KMS-11 (cell line): Measurements from ENCODE around the gene TMEM51.

ENCODE experiments used
- H2AFZ ChIP-seq: fragments of 200-600 bp; sonication (generic); 2 replicates; pipeline ENCODE4 v1.6.1; 2016; ENCODE audit warnings: antibody characterized with exemption, mixed run types, low read depth
- H3K27ac ChIP-seq: fragments of 200-600 bp; sonication (generic); 2 replicates; pipeline ENCODE4 v1.6.1; 2016; ENCODE audit warnings: mild to moderate bottlenecking, mixed run types
- H3K27me3 ChIP-seq: fragments of 200-600 bp; sonication (generic); 2 replicates; pipeline ENCODE4 v1.6.1; 2017; ENCODE audit warnings: mild to moderate bottlenecking, low read depth, mixed run types, moderate library complexity; ENCODE audit not compliant: insufficient read depth
- H3K36me3 ChIP-seq: fragments of 200-600 bp; sonication (generic); 2 replicates; pipeline ENCODE4 v1.6.1; 2017; ENCODE audit warnings: mild to moderate bottlenecking, mixed run types; ENCODE audit not compliant: insufficient read depth
- H3K4me1 ChIP-seq: fragments of 200-600 bp; sonication (generic); 2 replicates; pipeline ENCODE4 v1.6.1; 2016; ENCODE audit warnings: mild to moderate bottlenecking, low read depth, mixed run types; ENCODE audit not compliant: poor library complexity, severe bottlenecking
- H3K4me2 ChIP-seq: fragments of 200-600 bp; sonication (generic); 2 replicates; pipeline ENCODE4 v1.7.0; 2016; ENCODE audit warnings: mild to moderate bottlenecking, mixed run types
- H3K4me3 ChIP-seq: fragments of 200-600 bp; sonication (generic); IDR thresholded peaks from 2 replicates; pipeline ENCODE4 v1.6.1; 2017; ENCODE audit warnings: low read depth, low read length, mixed read lengths; ENCODE audit not compliant: insufficient read depth
- H3K79me2 ChIP-seq: fragments of 200-600 bp; sonication (generic); 2 replicates; pipeline ENCODE4 v1.6.1; 2016; ENCODE audit warnings: low read depth, mixed run types; ENCODE audit not compliant: insufficient read depth
- H3K9ac ChIP-seq: fragments of 200-600 bp; sonication (generic); 2 replicates; pipeline ENCODE4 v1.6.1; 2016; ENCODE audit warnings: mild to moderate bottlenecking, mixed run types
- H4K20me1 ChIP-seq: fragments of 200-600 bp; sonication (generic); 2 replicates; pipeline ENCODE4 v1.6.1; 2016; ENCODE audit warnings: mild to moderate bottlenecking, mixed run types; ENCODE audit not compliant: insufficient read depth
- TF ChIP-seq, protein P1 (sequence below): fragments of 200-600 bp; sonication (generic); conservative IDR thresholded peaks from 2 replicates; pipeline ENCODE4 v1.6.1; 2017; ENCODE audit warnings: low read depth, mild to moderate bottlenecking, antibody characterized with exemption, low read length, moderate library complexity, mixed read lengths

TMEM51 gene

DNA sequence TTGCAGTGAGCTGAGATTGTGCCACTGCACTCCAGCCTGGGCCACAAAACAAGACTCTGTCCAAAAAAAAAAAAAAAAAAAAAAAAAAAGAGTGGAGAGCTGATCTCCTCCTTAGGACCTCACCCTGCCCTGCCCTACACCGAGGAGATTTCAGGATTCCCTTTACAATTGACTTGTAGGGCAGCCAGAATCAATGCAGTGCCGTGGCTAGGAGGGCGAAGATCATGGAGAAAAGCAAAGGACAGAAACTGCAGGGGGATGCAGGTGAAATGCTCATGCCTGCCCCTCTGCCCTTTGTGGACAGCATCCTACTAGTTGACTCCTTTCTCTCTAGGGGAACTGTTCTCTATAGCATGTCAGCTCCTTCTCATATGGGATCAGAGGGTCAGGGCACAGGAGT is 103.0 kb downstream of the TMEM51 start:
- no peaks in the 10 kb centered on the region for H3K36me3 ChIP-seq
- no peak overlapping the region for H3K9ac ChIP-seq
- H4K20me1 ChIP-seq: no peaks in the 10 kb centered on the region
- no peaks in the 10 kb centered on the region for H3K27me3 ChIP-seq
- H3K27ac ChIP-seq: no peak overlapping the region
- peaks cover 10% of the 10 kb centered on the region for H3K4me1 ChIP-seq
- no peaks in the 10 kb centered on the region; the same call in 1 of the 2 replicates for H3K79me2 ChIP-seq
- H3K4me2 ChIP-seq: no peak overlapping the region
- no peak overlapping the region for H3K4me3 ChIP-seq
- H2AFZ ChIP-seq: no peak overlapping the region
- TF ChIP-seq, protein P1, sequence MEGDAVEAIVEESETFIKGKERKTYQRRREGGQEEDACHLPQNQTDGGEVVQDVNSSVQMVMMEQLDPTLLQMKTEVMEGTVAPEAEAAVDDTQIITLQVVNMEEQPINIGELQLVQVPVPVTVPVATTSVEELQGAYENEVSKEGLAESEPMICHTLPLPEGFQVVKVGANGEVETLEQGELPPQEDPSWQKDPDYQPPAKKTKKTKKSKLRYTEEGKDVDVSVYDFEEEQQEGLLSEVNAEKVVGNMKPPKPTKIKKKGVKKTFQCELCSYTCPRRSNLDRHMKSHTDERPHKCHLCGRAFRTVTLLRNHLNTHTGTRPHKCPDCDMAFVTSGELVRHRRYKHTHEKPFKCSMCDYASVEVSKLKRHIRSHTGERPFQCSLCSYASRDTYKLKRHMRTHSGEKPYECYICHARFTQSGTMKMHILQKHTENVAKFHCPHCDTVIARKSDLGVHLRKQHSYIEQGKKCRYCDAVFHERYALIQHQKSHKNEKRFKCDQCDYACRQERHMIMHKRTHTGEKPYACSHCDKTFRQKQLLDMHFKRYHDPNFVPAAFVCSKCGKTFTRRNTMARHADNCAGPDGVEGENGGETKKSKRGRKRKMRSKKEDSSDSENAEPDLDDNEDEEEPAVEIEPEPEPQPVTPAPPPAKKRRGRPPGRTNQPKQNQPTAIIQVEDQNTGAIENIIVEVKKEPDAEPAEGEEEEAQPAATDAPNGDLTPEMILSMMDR: no peak

DNA sequence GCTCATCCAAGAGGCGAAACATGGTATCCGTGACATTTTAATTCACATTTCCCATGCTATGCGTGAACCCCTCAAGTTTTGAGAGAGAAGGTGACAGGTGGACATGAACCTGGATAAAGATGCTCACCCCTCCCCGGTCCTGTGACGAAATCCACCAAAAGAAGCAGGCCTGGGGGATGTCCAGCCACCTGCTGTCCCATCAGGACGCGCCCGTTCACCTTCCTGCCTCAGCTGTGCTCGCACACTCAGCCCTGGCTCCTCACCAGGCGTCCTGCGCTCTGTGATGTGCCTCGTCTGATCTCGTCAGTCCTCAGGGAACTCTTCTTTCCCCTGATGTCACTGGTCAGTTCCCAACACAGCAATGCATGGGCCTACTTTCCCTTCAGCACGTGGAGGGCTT is 103.8 kb downstream of the TMEM51 start:
- no peak overlapping the region for H3K9ac ChIP-seq
- H3K4me1 ChIP-seq: peaks cover 10% of the 10 kb centered on the region
- no peak overlapping the region for H2AFZ ChIP-seq
- H3K27ac ChIP-seq: no peak overlapping the region
- no peaks in the 10 kb centered on the region for H3K27me3 ChIP-seq
- no peak overlapping the region for H3K4me3 ChIP-seq
- no peaks in the 10 kb centered on the region; the same call in 1 of the 2 replicates for H3K79me2 ChIP-seq
- no peaks in the 10 kb centered on the region for H4K20me1 ChIP-seq
- no peaks in the 10 kb centered on the region for H3K36me3 ChIP-seq
- no peak overlapping the region for H3K4me2 ChIP-seq
- TF ChIP-seq, protein P1: no peak

DNA sequence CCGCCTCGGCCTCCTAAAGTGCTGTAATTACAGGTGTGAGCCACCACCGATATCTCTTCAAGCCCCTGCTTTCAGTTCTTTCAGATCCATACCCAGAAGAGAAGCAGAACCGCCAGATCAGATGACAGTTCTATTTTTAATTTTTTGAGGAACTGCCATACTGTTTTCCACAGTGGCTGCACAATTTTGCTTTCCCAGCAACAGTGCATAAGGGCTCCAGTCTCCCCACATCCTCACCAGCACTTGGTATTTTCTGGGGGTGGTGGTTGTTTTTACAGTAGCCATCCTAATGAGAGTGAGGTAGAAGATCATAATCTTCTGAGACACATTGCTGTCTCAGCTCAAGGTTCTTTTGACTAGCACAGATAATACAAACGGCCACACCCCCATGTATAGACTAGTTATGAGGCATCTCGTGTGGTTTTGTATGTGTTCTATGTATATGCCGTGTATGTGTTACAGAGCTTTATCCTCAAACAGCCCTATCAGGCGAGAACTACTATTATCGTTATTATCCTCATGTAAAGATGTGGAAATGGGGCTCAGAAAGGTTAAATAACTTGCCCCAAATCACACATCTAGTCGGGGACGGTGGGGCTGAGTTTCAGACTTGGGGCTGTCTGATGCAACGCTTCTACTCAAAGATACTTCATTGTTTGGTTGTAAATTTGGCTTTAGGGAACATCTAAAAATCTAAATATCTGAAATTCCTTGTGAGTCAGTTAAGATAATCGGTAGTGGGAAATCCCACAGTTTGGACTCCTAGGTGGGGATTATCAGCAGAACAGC is 105.5 kb downstream of the TMEM51 start:
- no peak overlapping the region for H3K4me2 ChIP-seq
- no peaks in the 10 kb centered on the region for H3K36me3 ChIP-seq
- H3K27ac ChIP-seq: no peak overlapping the region
- no peaks in the 10 kb centered on the region for H4K20me1 ChIP-seq
- H3K9ac ChIP-seq: no peak overlapping the region
- TF ChIP-seq, protein P1: no peak
- H3K27me3 ChIP-seq: no peaks in the 10 kb centered on the region
- H2AFZ ChIP-seq: no peak overlapping the region
- H3K4me1 ChIP-seq: peaks cover 10% of the 10 kb centered on the region
- H3K79me2 ChIP-seq: no peaks in the 10 kb centered on the region; the same call in 1 of the 2 replicates
- no peak overlapping the region for H3K4me3 ChIP-seq

DNA sequence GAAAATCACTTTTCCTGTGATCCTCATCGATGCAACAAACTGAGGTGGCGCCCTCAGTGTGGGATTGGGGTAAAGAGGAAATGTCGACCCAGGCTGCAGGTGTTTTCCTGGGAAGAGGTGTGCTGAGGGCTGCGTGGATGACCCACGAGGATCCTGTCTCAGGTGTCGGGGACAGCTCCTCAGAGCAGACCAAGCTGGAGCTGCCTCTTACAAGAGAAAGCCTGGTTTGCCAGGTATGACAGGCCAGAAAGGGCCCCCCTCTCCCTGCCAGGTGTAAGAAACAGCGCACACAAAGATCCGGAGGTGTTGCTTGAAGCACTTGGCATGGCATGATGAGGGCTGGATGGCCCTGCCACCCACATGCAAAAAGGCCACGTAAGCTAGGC is 106.1 kb downstream of the TMEM51 start:
- Histone ChIP-seq H3K4me2 (no peak overlapping the region), H4K20me1 (no peaks in the 10 kb centered on the region), H3K79me2 (no peaks in the 10 kb centered on the region; the same call in 1 of the 2 replicates), H3K4me1 (peaks cover 10% of the 10 kb centered on the region), H3K27ac (no peak overlapping the region), H3K36me3 (no peaks in the 10 kb centered on the region), H3K4me3 (no peak overlapping the region), H3K27me3 (no peaks in the 10 kb centered on the region), H2AFZ (no peak overlapping the region), H3K9ac (no peak overlapping the region)
- TF ChIP-seq, protein P1: no peak
